H1 (cell line): ENCODE measurements around the gene MIDN.

ENCODE experiments used
- CTCF ChIP-seq, 3 experiments: IDR thresholded peaks; 1 replicate in 2 of 3; 2 replicates in 1 of 3; pipeline versions ENCODE4 v1.5.1 to v1.6.1; 2011; ENCODE audit warnings: low read length in 3 of 3, mild to moderate bottlenecking in 3 of 3, inconsistent platforms in 2 of 3, low read depth in 1 of 3, moderate library complexity in 1 of 3; ENCODE audit not compliant: insufficient read depth in 1 of 3; ENCODE audit errors: control extremely low read depth in 1 of 3
- POLR2AphosphoS5 ChIP-seq: IDR thresholded peaks from 2 replicates; pipeline ENCODE4 v1.6.1; 2011; ENCODE audit warnings: low read depth, low read length

- TF ChIP-seq POLR2AphosphoS5 (no peak), CTCF (IDR thresholded peaks at IDR 0.05; ENCODE audit: control extremely low read depth in 1 of 3, insufficient read depth in 1 of 3, low read depth in 1 of 3, low read length in 3 of 3) (no peak)
Observed at GRCh38 chr19:1237027-1237659, 11.2 kb upstream of the MIDN start.
